Measurements from ENCODE around the gene NFILZ. TPM values are rescaled to one million over a fixed set of nuclear protein-coding genes. Genes with fewer than 3 reads are reported as not detected.

NFILZ gene
- total RNA-seq, 1 donor, result not detected

DNA sequence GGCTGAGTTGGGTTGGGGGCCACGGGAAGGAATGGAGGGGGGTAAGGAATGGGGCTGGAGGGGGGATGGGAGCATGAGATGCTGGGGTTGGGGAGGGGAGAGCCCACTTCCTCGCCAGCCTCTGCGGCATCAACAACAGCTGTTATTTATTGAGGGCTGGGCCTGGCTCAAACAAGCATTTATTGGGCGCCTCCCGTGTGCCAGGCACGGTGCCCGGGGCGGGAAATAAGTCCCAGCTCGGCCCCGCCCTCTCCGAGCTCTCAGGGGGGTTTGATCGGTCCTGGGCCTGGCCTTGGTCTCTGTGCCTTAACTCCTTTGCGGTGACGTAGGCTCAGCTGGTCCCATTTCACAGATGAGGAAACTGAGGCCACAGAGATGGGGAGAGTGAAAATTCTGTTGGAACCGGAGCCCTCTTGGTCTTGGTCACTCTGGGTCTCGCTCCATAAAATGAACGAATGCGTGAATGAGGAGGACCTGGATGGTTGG lies 19.0 kb upstream of the NFILZ start:
- Histone ChIP-seq H4K20me1 (ENCODE audit: insufficient read depth, low read length) (peaks cover 5% of the 10 kb centered on the region), H3K9me3 (ENCODE audit: low read depth, low read length) (no peaks in the 10 kb centered on the region), H3K36me3 (ENCODE audit: insufficient read depth, low read length) (no peaks in the 10 kb centered on the region), H3K27me3 (ENCODE audit: insufficient read depth, low read length) (no peaks in the 10 kb centered on the region), H3K4me3 (ENCODE audit: insufficient read depth, low read length) (no peak overlapping the region), H3K4me2 (ENCODE audit: insufficient read depth, low read length) (no peak overlapping the region), H3K27ac (ENCODE audit: low read depth, low read length) (no peak overlapping the region), H3K79me2 (ENCODE audit: insufficient read depth, low read length) (no peaks in the 10 kb centered on the region), H2AFZ (ENCODE audit: low read length) (no peak overlapping the region), H3K4me1 (ENCODE audit: insufficient read depth, low read length) (peaks cover 28% of the 10 kb centered on the region)
- DNase-seq (ENCODE audit: insufficient read length, low spot score, missing footprints), result peak; percentile 86
- no peak for TF ChIP-seq CTCF (IDR thresholded peaks at IDR 0.05; ENCODE audit: extremely low read depth, low read depth, low read length)

DNA sequence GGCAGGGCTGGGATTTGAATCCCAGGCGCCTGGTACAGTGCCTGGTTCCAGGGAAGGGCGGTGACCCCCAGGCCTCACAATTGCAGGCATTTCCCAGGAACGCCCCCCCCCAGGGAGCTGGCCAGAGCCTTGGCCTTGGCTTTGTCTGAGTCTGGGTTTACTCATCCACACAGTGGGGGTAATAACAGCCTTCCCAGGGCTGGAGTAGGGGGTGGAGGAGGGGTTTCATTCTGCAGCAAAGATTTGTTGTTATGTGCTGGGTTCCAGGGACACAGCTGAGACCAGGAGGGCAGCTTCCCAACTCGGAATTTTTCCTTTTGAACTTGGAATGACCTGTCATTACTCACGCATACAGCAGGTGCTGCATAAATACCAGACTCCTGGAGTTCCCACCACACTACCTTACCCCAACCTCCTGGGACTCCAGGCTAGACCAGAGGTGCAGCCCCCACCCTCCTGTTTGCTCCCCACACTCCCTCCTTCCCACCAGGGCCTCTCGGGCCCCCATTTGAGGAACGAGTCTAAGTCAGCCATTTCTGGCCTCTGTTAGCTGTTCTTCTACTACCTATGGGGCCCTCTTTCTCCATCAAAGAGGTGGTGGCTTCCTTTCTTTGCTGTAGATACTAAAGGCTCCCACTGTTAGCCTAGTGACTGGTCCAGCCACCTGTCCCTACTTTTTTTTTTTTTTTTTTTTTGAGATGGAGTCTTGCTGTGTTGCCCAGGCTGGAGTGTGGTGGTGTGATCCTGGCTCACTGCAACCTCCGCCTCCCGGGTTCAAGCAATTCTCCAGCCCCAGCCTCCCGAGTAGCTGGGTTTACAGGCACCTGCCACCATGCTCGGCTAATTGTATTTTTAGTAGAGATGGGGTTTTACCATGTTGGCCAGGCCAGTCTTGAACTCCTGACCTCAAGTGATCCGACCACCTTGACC lies 18.3 kb upstream of the NFILZ start:
- no peaks in the 10 kb centered on the region for H3K27me3 ChIP-seq (ENCODE audit: insufficient read depth, low read length)
- peaks cover 22% of the 10 kb centered on the region for H3K4me1 ChIP-seq (ENCODE audit: insufficient read depth, low read length)
- H4K20me1 ChIP-seq (ENCODE audit: insufficient read depth, low read length), result no peaks in the 10 kb centered on the region
- no peak overlapping the region for H3K4me2 ChIP-seq (ENCODE audit: insufficient read depth, low read length)
- H3K36me3 ChIP-seq (ENCODE audit: insufficient read depth, low read length), result no peaks in the 10 kb centered on the region
- TF ChIP-seq CTCF (IDR thresholded peaks at IDR 0.05; ENCODE audit: extremely low read depth, low read depth, low read length), result no peak
- no peak overlapping the region for H3K4me3 ChIP-seq (ENCODE audit: insufficient read depth, low read length)
- peak; percentile 98 for DNase-seq (ENCODE audit: insufficient read length, low spot score, missing footprints)
- no peaks in the 10 kb centered on the region for H3K9me3 ChIP-seq (ENCODE audit: low read depth, low read length)
- no peak overlapping the region for H2AFZ ChIP-seq (ENCODE audit: low read length)
- no peak overlapping the region for H3K27ac ChIP-seq (ENCODE audit: low read depth, low read length)
- no peaks in the 10 kb centered on the region for H3K79me2 ChIP-seq (ENCODE audit: insufficient read depth, low read length)

- H3K36me3 ChIP-seq (ENCODE audit: insufficient read depth, low read length), result no peaks in the 10 kb centered on the region
- H3K9me3 ChIP-seq (ENCODE audit: low read depth, low read length), result no peaks in the 10 kb centered on the region
- H4K20me1 ChIP-seq (ENCODE audit: insufficient read depth, low read length), result no peaks in the 10 kb centered on the region
- no peak overlapping the region for H3K27ac ChIP-seq (ENCODE audit: low read depth, low read length)
- TF ChIP-seq CTCF (IDR thresholded peaks at IDR 0.05; ENCODE audit: extremely low read depth, low read depth, low read length), result no peak
- H2AFZ ChIP-seq (ENCODE audit: low read length), result no peak overlapping the region
- peaks cover 21% of the 10 kb centered on the region for H3K4me1 ChIP-seq (ENCODE audit: insufficient read depth, low read length)
- DNase-seq (ENCODE audit: insufficient read length, low spot score, missing footprints), result no peak
- H3K4me3 ChIP-seq (ENCODE audit: insufficient read depth, low read length), result no peak overlapping the region
- H3K79me2 ChIP-seq (ENCODE audit: insufficient read depth, low read length), result no peaks in the 10 kb centered on the region
- H3K4me2 ChIP-seq (ENCODE audit: insufficient read depth, low read length), result no peak overlapping the region
- H3K27me3 ChIP-seq (ENCODE audit: insufficient read depth, low read length), result no peaks in the 10 kb centered on the region
Observed at GRCh38 chr19:8612807-8613171, 17.6 kb upstream of the NFILZ start.

DNA sequence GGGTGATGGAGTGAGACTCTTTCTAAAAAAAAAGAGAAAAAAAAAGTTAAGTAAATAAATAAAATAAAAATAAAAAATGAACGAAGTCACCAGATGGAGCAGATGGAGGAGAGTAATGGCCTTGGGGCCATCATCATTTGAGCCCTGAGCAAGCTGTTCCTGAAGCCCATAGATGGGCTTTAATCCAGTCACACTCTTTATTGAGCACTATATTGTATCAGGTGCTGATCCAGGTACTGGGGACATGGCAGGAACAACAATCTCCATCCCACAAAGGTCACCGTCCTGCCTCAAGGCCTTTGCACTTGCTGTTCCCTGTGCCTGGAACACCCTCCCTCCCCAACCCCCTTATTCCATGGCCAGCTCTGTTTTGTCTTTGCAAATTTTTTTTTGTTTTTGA lies 16.0 kb upstream of the NFILZ start:
- H2AFZ ChIP-seq (ENCODE audit: low read length), result no peak overlapping the region
- TF ChIP-seq CTCF (IDR thresholded peaks at IDR 0.05; ENCODE audit: extremely low read depth, low read depth, low read length), result no peak

More for the DNA sequence above, 16.0 kb upstream of the NFILZ start:
- no peaks in the 10 kb centered on the region for H3K79me2 ChIP-seq (ENCODE audit: insufficient read depth, low read length)
- no peak overlapping the region for H3K4me3 ChIP-seq (ENCODE audit: insufficient read depth, low read length)
- no peak overlapping the region for H3K27ac ChIP-seq (ENCODE audit: low read depth, low read length)
- H3K27me3 ChIP-seq (ENCODE audit: insufficient read depth, low read length), result no peaks in the 10 kb centered on the region
- no peak overlapping the region for H3K4me2 ChIP-seq (ENCODE audit: insufficient read depth, low read length)
- H3K36me3 ChIP-seq (ENCODE audit: insufficient read depth, low read length), result no peaks in the 10 kb centered on the region
- DNase-seq (ENCODE audit: insufficient read length, low spot score, missing footprints), result no peak
- H3K9me3 ChIP-seq (ENCODE audit: low read depth, low read length), result no peaks in the 10 kb centered on the region
- H4K20me1 ChIP-seq (ENCODE audit: insufficient read depth, low read length), result no peaks in the 10 kb centered on the region
- H3K4me1 ChIP-seq (ENCODE audit: insufficient read depth, low read length), result peaks cover 11% of the 10 kb centered on the region

Measured in osteoblast (primary cell).